ENCODE data around the gene RRAS2. TPM values are rescaled to one million over a fixed set of nuclear protein-coding genes. Genes with fewer than 3 reads are reported as not detected.

The RRAS2 gene
- total and polyA plus RNA-seq, 9 of the 15 experiments (the other 6 are each of a cell fraction or from before 2014, with no cell fraction given): 9.4 to 47.5 (median 37.6) TPM

DNA sequence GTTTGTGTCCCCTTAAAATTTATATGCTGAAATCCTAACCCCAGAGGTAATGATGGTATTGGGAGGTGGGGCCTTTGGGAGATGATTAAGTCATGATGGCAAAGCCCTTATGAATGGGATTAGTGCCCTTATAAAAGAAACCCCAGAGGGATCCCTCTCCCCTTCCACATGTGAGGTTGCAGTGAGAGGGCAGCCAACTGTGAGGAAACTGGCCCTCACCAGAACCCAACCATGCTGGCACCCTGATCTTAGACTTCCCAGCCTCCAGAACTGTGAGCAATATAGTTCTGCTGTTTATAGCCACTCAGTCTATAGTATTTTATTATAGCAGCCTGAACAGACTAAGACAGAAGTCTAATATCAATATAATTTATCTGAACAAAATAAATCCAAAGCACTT is 27.1 kb upstream of the RRAS2 start:
- ChIA-PET CTCF (ENCODE audit: low intra/inter-chr PET ratio) (no interaction called here), POLR2A (no interaction called here)
- Histone ChIP-seq H3K9me1 (ENCODE audit: control insufficient read depth, insufficient read depth, low read length) (no peaks in the 10 kb centered on the region), H3K4me2 (ENCODE audit: insufficient read depth, low read length) (no peak overlapping the region), H2AFZ (ENCODE audit: low read depth, low read length) (no peak overlapping the region), H3K27me3 (ENCODE audit: control insufficient read depth in 2 of 2, insufficient read depth in 2 of 2, low read length in 2 of 2) (peaks cover 21 to 22% of the 10 kb centered on the region in 2 experiments; a peak in 4 of 5 replicates), H3K27ac (ENCODE audit: extremely low read depth, low read depth, low read length) (no peak overlapping the region), H3K9ac (ENCODE audit: insufficient read depth in 1 of 2, low read depth in 2 of 2, low read length in 2 of 2) (no peak overlapping the region), H3K4me1 (replicated peaks in 1 of 2; ENCODE audit: control insufficient read depth in 2 of 2, insufficient read depth in 2 of 2, low read length in 2 of 2) (peaks cover 0 to 3% of the 10 kb centered on the region in 2 experiments; a peak in 1 of 5 replicates), H3K36me3 (ENCODE audit: control insufficient read depth, insufficient read depth, low read length) (no peaks in the 10 kb centered on the region), H3K4me3 (no peak overlapping the region), H3K79me2 (ENCODE audit: control insufficient read depth, insufficient read depth, low read length) (no peaks in the 10 kb centered on the region), H3K9me3 (replicated peaks; ENCODE audit: control insufficient read depth, insufficient read depth, low read depth, low read length) (no peaks in the 10 kb centered on the region), H4K20me1 (replicated peaks; ENCODE audit: control insufficient read depth, insufficient read depth, low read length) (0 out of 2 replicates have a peak, but pooled peaks cover 2% of the 10 kb centered on the region)
- intact Hi-C loops (cut with micrococcal nuclease) (no loop called here), in situ Hi-C loops (cut with MboI) (no loop called here)
- no TSS peak for BruUV-seq (replicated peaks)
- no peak for FAIRE-seq
- ATAC-seq: no peak
- DNase-seq (ENCODE audit: extremely low read depth in 1 of 4, low spot score in 3 of 4): no peak
- TF ChIP-seq HNRNPUL1 (IDR thresholded peaks at IDR 0.05; ENCODE audit: low read length): no peak
- TF ChIP-seq ZHX1 (conservative IDR thresholded peaks at IDR 0.05; ENCODE audit: low read length): no peak
- TF ChIP-seq ZBTB9 (CRISPR knock-in tag; IDR thresholded peaks at IDR 0.05): no peak
- TF ChIP-seq RBM15 (IDR thresholded peaks at IDR 0.05; ENCODE audit: insufficient read depth, low read length): no peak
- TF ChIP-seq PHTF2 (CRISPR knock-in tag; IDR thresholded peaks at IDR 0.05): no peak
- no peak for TF ChIP-seq SPI1 (IDR thresholded peaks at IDR 0.05; ENCODE audit: borderline replicate concordance, low read depth, low read length)
- no peak for TF ChIP-seq CHAMP1 (IDR thresholded peaks at IDR 0.05)
- TF ChIP-seq STAT5A (IDR thresholded peaks at IDR 0.05; ENCODE audit: borderline replicate concordance, low read length): no peak
- TF ChIP-seq NR4A1 (CRISPR knock-in tag; IDR thresholded peaks at IDR 0.05): no peak
- no peak for TF ChIP-seq NR4A1 (tag; IDR thresholded peaks at IDR 0.05)
- TF ChIP-seq MLX (CRISPR knock-in tag; conservative IDR thresholded peaks at IDR 0.05): no peak
- TF ChIP-seq, protein P1, sequence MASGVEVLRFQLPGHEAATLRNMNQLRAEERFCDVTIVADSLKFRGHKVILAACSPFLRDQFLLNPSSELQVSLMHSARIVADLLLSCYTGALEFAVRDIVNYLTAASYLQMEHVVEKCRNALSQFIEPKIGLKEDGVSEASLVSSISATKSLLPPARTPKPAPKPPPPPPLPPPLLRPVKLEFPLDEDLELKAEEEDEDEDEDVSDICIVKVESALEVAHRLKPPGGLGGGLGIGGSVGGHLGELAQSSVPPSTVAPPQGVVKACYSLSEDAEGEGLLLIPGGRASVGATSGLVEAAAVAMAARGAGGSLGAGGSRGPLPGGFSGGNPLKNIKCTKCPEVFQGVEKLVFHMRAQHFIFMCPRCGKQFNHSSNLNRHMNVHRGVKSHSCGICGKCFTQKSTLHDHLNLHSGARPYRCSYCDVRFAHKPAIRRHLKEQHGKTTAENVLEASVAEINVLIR (CRISPR knock-in tag; IDR thresholded peaks at IDR 0.05): no peak
